OCI-LY1 (cell line): ENCODE measurements around the gene SENP8.

ENCODE experiments used
- H2AFZ ChIP-seq: fragments of 200-600 bp; sonication (generic), shearing (Covaris generic); 2 replicates; pipeline ENCODE4 v1.6.0; 2014; ENCODE audit warnings: antibody characterized with exemption, mild to moderate bottlenecking, low read length
- H3F3A ChIP-seq: fragments of 200-600 bp; sonication (generic), shearing (Covaris generic); 2 replicates; pipeline ENCODE4 v1.6.0; 2014; ENCODE audit warnings: mild to moderate bottlenecking, antibody characterized with exemption, low read length, moderate library complexity; ENCODE audit not compliant: insufficient read depth
- H3K27ac ChIP-seq: fragments of 200-600 bp; sonication (generic); 2 replicates; pipeline ENCODE4 v1.5.1; 2014; ENCODE audit warnings: low read length, mixed run types, mild to moderate bottlenecking, low read depth; ENCODE audit not compliant: poor library complexity, severe bottlenecking
- H3K27me3 ChIP-seq: fragments of 200-600 bp; sonication (generic); 2 replicates; pipeline ENCODE4 v1.6.0; 2014; ENCODE audit warnings: antibody characterized with exemption, mild to moderate bottlenecking, low read length, moderate library complexity; ENCODE audit not compliant: insufficient read depth
- H3K36me3 ChIP-seq: fragments of 200-600 bp; sonication (generic); 2 replicates; pipeline ENCODE4 v1.6.1; 2014; ENCODE audit warnings: mild to moderate bottlenecking, antibody characterized with exemption, low read length, moderate library complexity, mixed read lengths; ENCODE audit not compliant: insufficient read depth
- H3K4me1 ChIP-seq: fragments of 200-600 bp; sonication (generic); 2 replicates; pipeline ENCODE4 v1.5.1; 2014; ENCODE audit warnings: mild to moderate bottlenecking, low read length, moderate library complexity; ENCODE audit not compliant: insufficient read depth, severe bottlenecking
- H3K4me2 ChIP-seq: fragments of 200-600 bp; sonication (generic), shearing (Covaris generic); 2 replicates; pipeline ENCODE4 v1.6.1; 2014; ENCODE audit warnings: low read length
- H3K4me3 ChIP-seq: fragments of 200-600 bp; sonication (generic); 2 replicates; pipeline ENCODE4 v1.5.1; 2014; ENCODE audit warnings: low read length, low read depth, mild to moderate bottlenecking, mixed read lengths; ENCODE audit not compliant: poor library complexity, severe bottlenecking
- H3K79me2 ChIP-seq: fragments of 200-600 bp; shearing (Covaris generic); 2 replicates; pipeline ENCODE4 v1.6.1; 2016; ENCODE audit warnings: mixed run types, low read length, mixed read lengths; ENCODE audit not compliant: insufficient read depth
- H3K9ac ChIP-seq: fragments of 200-600 bp; sonication (generic), shearing (Covaris generic); 2 replicates; pipeline ENCODE4 v1.6.1; 2014; ENCODE audit warnings: mild to moderate bottlenecking, low read length, mixed read lengths
- H3K9me2 ChIP-seq: fragments of 200-600 bp; sonication (generic), shearing (Covaris generic); 2 replicates; pipeline ENCODE4 v1.6.1; 2014; ENCODE audit warnings: low read depth, mild to moderate bottlenecking, low read length, mixed read lengths
- H3K9me3 ChIP-seq: fragments of 200-600 bp; shearing (Covaris generic); 2 replicates; pipeline ENCODE4 v1.6.1; 2014; ENCODE audit warnings: low read length, mixed read lengths
- H4K20me1 ChIP-seq: fragments of 200-600 bp; sonication (generic), shearing (Covaris generic); 2 replicates; pipeline ENCODE4 v1.6.0; 2016; ENCODE audit warnings: mild to moderate bottlenecking, low read length; ENCODE audit not compliant: insufficient read depth
- CTCF ChIP-seq: fragments of 200-600 bp; sonication (generic), shearing (Covaris generic); IDR thresholded peaks from 2 replicates; pipeline ENCODE4 v1.5.1; 2017; ENCODE audit warnings: mild to moderate bottlenecking, antibody characterized with exemption, low read length, moderate library complexity, mixed read lengths
- EZH2 ChIP-seq: fragments of 200-600 bp; sonication (generic), shearing (Covaris generic); IDR thresholded peaks from 2 replicates; pipeline ENCODE4 v1.8.0; 2017; ENCODE audit warnings: borderline replicate concordance, mixed run types, mild to moderate bottlenecking, antibody characterized with exemption, low read length, moderate library complexity, mixed read lengths

Gene SENP8

DNA sequence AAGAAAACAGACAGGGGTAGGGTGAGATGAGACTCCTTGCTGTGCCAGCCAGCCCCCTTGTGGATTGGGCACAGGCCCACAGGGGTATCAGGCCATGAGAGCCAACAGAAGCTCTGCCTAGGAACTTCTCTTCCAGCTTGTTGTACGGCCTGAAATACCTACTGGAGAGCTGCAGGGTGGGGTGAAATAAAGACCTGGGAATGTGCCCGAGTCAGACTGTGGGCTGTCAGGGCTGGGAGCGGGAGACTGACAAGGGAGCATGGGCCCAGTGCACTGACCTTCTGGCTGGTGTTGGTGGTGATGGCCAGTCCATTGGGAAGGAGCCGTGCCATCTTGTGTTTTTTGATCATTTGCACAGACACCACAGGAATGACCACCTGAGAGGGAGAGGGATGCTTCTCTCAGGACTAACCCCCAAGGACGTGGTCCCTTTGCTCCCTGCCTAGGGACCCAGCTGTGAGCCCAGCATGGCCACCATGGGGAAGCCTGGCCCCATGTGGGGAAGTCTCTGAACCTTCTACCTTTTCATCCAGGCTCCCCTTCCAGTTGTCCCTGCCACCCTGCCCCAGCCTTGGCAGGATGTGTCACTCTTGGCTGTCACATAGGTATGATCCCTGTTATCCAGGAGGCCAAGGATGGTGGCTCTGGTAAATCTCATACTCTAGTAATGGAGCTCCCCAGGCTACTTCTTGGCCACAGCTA is 48.7 kb downstream of the SENP8 start:
- Histone ChIP-seq H3K79me2 (no peaks in the 10 kb centered on the region), H3F3A (no peaks in the 10 kb centered on the region), H3K4me2 (no peak overlapping the region), H3K9me3 (no peaks in the 10 kb centered on the region), H3K9ac (no peak overlapping the region), H3K9me2 (no peaks in the 10 kb centered on the region), H3K4me3 (no peak overlapping the region), H3K27ac (no peak overlapping the region), H2AFZ (no peak overlapping the region), H4K20me1 (no peaks in the 10 kb centered on the region), H3K4me1 (no peaks in the 10 kb centered on the region), H3K27me3 (0 out of 2 replicates have a peak, but pooled peaks cover 5% of the 10 kb centered on the region), H3K36me3 (no peaks in the 10 kb centered on the region)
- TF ChIP-seq EZH2 (no peak), CTCF (no peak)

DNA sequence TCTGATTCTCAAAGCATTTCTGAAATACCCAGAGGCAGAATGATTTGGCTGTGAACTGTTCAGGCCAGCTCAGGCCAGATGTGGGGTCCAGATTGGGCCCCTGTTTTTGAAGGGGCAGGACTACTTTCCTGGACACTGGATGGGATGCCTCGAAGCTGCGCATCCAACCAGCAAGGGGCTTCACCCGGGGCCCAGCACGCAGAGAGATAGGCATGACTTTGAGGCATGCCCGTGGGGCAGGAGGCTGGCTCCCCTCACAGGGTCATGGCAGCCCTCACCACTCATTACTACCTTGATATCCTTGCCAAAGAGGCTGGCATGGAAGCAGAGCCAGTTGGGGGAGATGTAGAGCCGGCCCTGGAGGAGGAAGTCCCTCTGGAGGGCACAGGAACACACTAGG is 49.2 kb downstream of the SENP8 start:
- Histone ChIP-seq H3F3A (no peaks in the 10 kb centered on the region), H3K9me3 (no peaks in the 10 kb centered on the region), H4K20me1 (no peaks in the 10 kb centered on the region), H3K9me2 (no peaks in the 10 kb centered on the region), H3K4me1 (no peaks in the 10 kb centered on the region), H2AFZ (no peak overlapping the region), H3K27ac (no peak overlapping the region), H3K4me2 (no peak overlapping the region), H3K36me3 (no peaks in the 10 kb centered on the region), H3K79me2 (no peaks in the 10 kb centered on the region), H3K27me3 (0 out of 2 replicates have a peak, but pooled peaks cover 5% of the 10 kb centered on the region), H3K4me3 (no peak overlapping the region), H3K9ac (no peak overlapping the region)
- TF ChIP-seq EZH2: no peak
- no peak for TF ChIP-seq CTCF

DNA sequence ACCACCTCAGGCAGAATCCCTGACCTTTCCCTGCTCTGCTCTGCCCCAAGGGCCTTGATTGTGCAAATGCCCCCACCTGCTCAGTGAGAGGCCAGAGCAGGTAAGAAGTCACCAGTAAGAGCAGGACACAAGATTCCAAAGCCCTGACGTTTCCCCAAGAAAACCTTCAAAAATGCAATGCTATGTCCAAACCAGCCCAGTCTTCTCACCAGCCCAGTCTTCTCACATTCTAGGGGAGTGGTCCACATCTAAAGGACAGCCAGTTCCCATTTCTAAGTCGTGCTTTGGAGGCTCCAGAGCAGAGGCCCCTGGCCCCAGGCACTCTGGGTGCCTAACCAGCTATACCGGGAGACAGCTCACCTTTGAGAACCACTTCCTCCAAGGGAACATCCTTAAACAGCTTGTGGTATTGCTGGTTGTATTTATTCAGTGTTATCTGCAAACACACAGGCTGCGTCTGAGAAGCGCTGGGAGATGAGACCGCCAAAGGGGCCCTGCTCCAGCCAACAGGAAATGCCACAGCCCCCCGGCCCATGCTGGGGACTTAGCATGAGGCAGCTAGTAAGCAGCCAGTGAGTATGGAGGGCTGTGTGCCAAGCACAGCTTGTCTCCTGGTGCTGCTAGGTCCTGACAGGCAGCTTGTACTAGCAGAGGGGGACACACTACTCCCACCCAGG is 50.1 kb downstream of the SENP8 start:
- Histone ChIP-seq H3K9me3 (no peaks in the 10 kb centered on the region), H3K4me3 (no peak overlapping the region), H3K27ac (no peak overlapping the region), H2AFZ (no peak overlapping the region), H3K9me2 (no peaks in the 10 kb centered on the region), H3K79me2 (no peaks in the 10 kb centered on the region), H3F3A (no peaks in the 10 kb centered on the region), H3K36me3 (no peaks in the 10 kb centered on the region), H3K4me2 (no peak overlapping the region), H3K4me1 (no peaks in the 10 kb centered on the region), H3K27me3 (0 out of 2 replicates have a peak, but pooled peaks cover 3% of the 10 kb centered on the region), H3K9ac (no peak overlapping the region), H4K20me1 (no peaks in the 10 kb centered on the region)
- TF ChIP-seq CTCF (no peak), EZH2 (no peak)
